GM12878 (cell line): ENCODE measurements around the gene SLFN11. TPM values are rescaled to one million over a fixed set of nuclear protein-coding genes. Genes with fewer than 3 reads are reported as not detected.
A peak's percentile ranks its signal among the peaks of the same experiment; 100 is the strongest.

Experiments used
- ATAC-seq: fragments of 200-7000 bp; cut with Tn5 transposase; 3 replicates; pipeline ENCODE4 v1.9.1; 2020; ENCODE audit warnings: mild to moderate bottlenecking, moderate library complexity
- BruUV-seq: library from RNA; stranded (reverse); fragments of 400-500 nt; replicated peaks from 2 replicates; lab custom pipeline; 2021; lab: Mats Ljungman, UMichigan
- CTCF ChIA-PET: fragments of 300-600 bp; sonication (Branson Sonifier 250); formaldehyde crosslinking; extraction: SDS; loops from one replicate; lab custom pipeline; 2021; ENCODE audit warnings: inconsistent platforms; lab: Yijun Ruan, JAX
- POLR2A ChIA-PET: fragments of 350-600 bp; formaldehyde crosslinking; extraction: SDS; loops from one replicate; lab custom pipeline; 2021; ENCODE audit warnings: inconsistent platforms; lab: Charles Lee
- RAD21 ChIA-PET: fragments of 300-600 bp; sonication (Branson Sonifier 250); formaldehyde crosslinking; loops from one replicate; lab custom pipeline; 2023; ENCODE audit warnings: antibody characterized with exemption; ENCODE audit not compliant: unreplicated experiment; lab: Charles Lee
- SMC1A ChIA-PET: fragments of 300-600 bp; sonication (Branson Sonifier 250); formaldehyde crosslinking; loops from one replicate; lab custom pipeline; 2023; ENCODE audit not compliant: unreplicated experiment, uncharacterized antibody; lab: Charles Lee
- DNase-seq: peaks from one replicate; pipeline ENCODE4 v3.0.0-alpha.2; 2011; ENCODE audit warnings: low read depth, low spot score
- FAIRE-seq: peaks from 3 replicates; lab custom pipeline; 2011; peaks lifted over from hg19 to GRCh38; lab: Jason Lieb, UNC
- H2AFZ ChIP-seq: 2 replicates; pipeline ENCODE4 v1.6.0; 2011; ENCODE audit warnings: low read depth, low read length, control low read depth; ENCODE audit not compliant: control insufficient read depth
- H3K27ac ChIP-seq: 2 replicates; pipeline ENCODE4 v1.5.1; 2011; ENCODE audit warnings: control low read depth; ENCODE audit not compliant: control insufficient read depth, insufficient read depth
- H3K27me3 ChIP-seq, 2 experiments: replicated peaks in 1 of 2; 2 replicates each; pipeline versions ENCODE4 v1.6.0 to v1.6.1; 2011; ENCODE audit warnings: low read length in 1 of 2; ENCODE audit not compliant: control insufficient read depth in 2 of 2, insufficient read depth in 2 of 2
- H3K36me3 ChIP-seq, 2 experiments: 2 replicates each; pipeline ENCODE4 v1.5.1; 2011; ENCODE audit warnings: low read length in 1 of 2; ENCODE audit not compliant: control insufficient read depth in 2 of 2, insufficient read depth in 2 of 2
- H3K4me1 ChIP-seq: 2 replicates; pipeline ENCODE4 v1.6.1; 2011; ENCODE audit warnings: mild to moderate bottlenecking, low read length, moderate library complexity, mixed read lengths; ENCODE audit not compliant: control insufficient read depth, insufficient read depth
- H3K4me2 ChIP-seq: 2 replicates; pipeline ENCODE4 v1.6.0; 2011; ENCODE audit warnings: control low read depth; ENCODE audit not compliant: control insufficient read depth, insufficient read depth
- H3K4me3 ChIP-seq: fragments of 200-600 bp; sonication (generic); 2 replicates; pipeline ENCODE4 v1.5.1; 2016
- H3K79me2 ChIP-seq: 2 replicates; pipeline ENCODE4 v1.6.0; 2011; ENCODE audit warnings: low read length; ENCODE audit not compliant: control insufficient read depth, insufficient read depth
- H3K9ac ChIP-seq: 2 replicates; pipeline ENCODE4 v1.8.0; 2011; ENCODE audit warnings: low read length, control low read depth, mixed read lengths; ENCODE audit not compliant: control insufficient read depth, insufficient read depth
- H3K9me3 ChIP-seq: replicated peaks from 3 replicates; pipeline ENCODE4 v1.5.1; 2011; ENCODE audit warnings: mild to moderate bottlenecking, low read length; ENCODE audit not compliant: control insufficient read depth, insufficient read depth
- H4K20me1 ChIP-seq: 2 replicates; pipeline ENCODE4 v1.6.0; 2011; ENCODE audit not compliant: control insufficient read depth, insufficient read depth
- NRF1 ChIP-seq: conservative IDR thresholded peaks from 2 replicates; pipeline ENCODE4 v1.6.1; 2011; ENCODE audit warnings: mild to moderate bottlenecking, low read depth, low read length, improper control_type of control experiment
- PAX5 ChIP-seq: IDR thresholded peaks from 2 replicates; pipeline ENCODE4 v1.6.1; 2011; ENCODE audit warnings: low read depth, low read length, borderline replicate concordance
- SIX5 ChIP-seq: IDR thresholded peaks from 2 replicates; pipeline ENCODE4 v1.6.1; 2011; ENCODE audit warnings: mild to moderate bottlenecking, low read depth, low read length, moderate library complexity; ENCODE audit not compliant: severe bottlenecking
- SRF ChIP-seq, 2 experiments: IDR thresholded peaks; 2 replicates each; pipeline ENCODE4 v1.6.1; 2011; ENCODE audit warnings: low read depth in 2 of 2, low read length in 2 of 2, mild to moderate bottlenecking in 1 of 2, moderate library complexity in 1 of 2
- WGBS: methylation state at CpG from one replicate; pipeline ENCODE4 v1.1.6; 2016; ENCODE audit warnings: low lambda C conversion rate; ENCODE audit not compliant: insufficient replicate concordance, insufficient coverage; ENCODE audit errors: missing lambda C conversion rate; 5-methylcytosine and 5-hydroxymethylcytosine counted together
- in situ Hi-C: fragments of 300-500 bp; cut with MboI; formaldehyde crosslinking; loops from 9 replicates; pipeline ENCODE4 v1.14.3; 2018; ENCODE audit warnings: mixed read lengths
- intact Hi-C: fragments of 100-400 bp; cut with micrococcal nuclease; formaldehyde crosslinking; loops from one replicate; pipeline ENCODE4 v1.14.2; 2022; ENCODE audit not compliant: unreplicated experiment
- polyA plus RNA-seq, 11 experiments: library from polyadenylated mRNA; depleted of rRNA in 4 of 11; unstranded in 6 of 11; stranded (reverse) in 5 of 11; fragments of >200 nt; fragmentation: Nextera tagmentation in 4 of 11; fragmentation: Illumina TruSeq in 1 of 11; extraction: Ambion mirVana in 4 of 11; extraction: Trizol in 1 of 11; gene quantifications; 1 replicate in 1 of 11; 2 replicates in 10 of 11; pipeline versions ENCODE4 v1.2.1 to v1.2.3, GENCODE V29; 2011 to 2016; ENCODE audit warnings: inconsistent platforms in 2 of 11, missing spikeins in 2 of 11, low read depth in 1 of 11
- total RNA-seq, 4 experiments: library from RNA; depleted of rRNA in 3 of 4; stranded (reverse); fragments of >200 nt in 3 of 4; fragmentation: Illumina TruSeq in 1 of 4; extraction: Trizol in 1 of 4; gene quantifications; 2 replicates each; pipeline versions ENCODE4 v1.2.1 to v1.2.3, GENCODE V29; 2013 to 2021
- TF ChIP-seq, protein P1 (sequence below): IDR thresholded peaks from 2 replicates; pipeline ENCODE4 v1.6.1; 2011; ENCODE audit warnings: low read depth, low read length, improper control_type of control experiment, borderline replicate concordance
- TF ChIP-seq, protein P2 (sequence below), 3 experiments: IDR thresholded peaks in 2 of 3; conservative IDR thresholded peaks in 1 of 3; 2 replicates each; pipeline ENCODE4 v1.5.1; 2011; ENCODE audit warnings: low read depth in 3 of 3, low read length in 3 of 3, mild to moderate bottlenecking in 3 of 3, control low read depth in 2 of 3, moderate library complexity in 2 of 3, inconsistent platforms in 1 of 3, mixed read lengths in 1 of 3; ENCODE audit not compliant: control insufficient read depth in 2 of 3, insufficient read depth in 1 of 3; ENCODE audit errors: extremely low read depth in 1 of 3

SLFN11 gene
- total and polyA plus RNA-seq, 10 of the 15 experiments (the other 5 are each of a cell fraction or from before 2014, with no cell fraction given), result 2.1 to 38.9 (median 30.6) TPM

DNA sequence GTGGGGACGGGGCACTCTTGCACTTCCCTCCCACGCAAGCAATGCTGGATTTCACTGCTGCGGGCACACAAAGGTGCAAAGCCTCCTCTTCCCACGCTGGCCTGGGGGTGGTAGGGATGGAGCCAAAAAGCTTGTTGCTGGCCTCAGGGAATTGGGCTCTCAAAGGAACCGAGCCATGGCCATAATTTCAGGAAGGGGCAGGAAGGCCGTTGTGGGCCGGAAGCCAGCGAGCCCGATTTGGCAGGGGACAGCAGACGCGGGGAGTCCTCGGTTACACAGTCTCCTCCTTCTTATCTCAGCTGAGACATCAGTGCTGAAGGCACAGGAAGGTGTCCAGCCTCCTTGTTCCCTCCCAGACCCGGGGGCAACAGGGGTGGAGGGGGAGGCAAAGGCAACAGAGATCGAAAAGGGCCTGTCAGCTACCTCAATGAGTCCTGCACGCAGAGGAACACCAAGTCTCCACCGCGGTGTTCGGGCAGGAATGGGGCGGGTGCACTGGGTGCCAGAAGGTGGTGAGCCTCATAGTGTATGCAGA is 59.5 kb downstream of the SLFN11 start:
- ChIA-PET RAD21 (interaction anchor here (0.9 to 5.9 kb wide), 8 partner anchors 36 to 223 kb away, joined by 3 to 171 read pairs (median 8); partner anchors contain the start of genes SLFN11, SLFN12, SLFN12L and SLFN13), CTCF (interaction anchor here (0.7 to 6.7 kb wide), 18 partner anchors 14 to 760 kb away, joined by 3 to 321 read pairs (median 4); partner anchors contain the start of genes SLFN12L and SLFN5), SMC1A (interaction anchor here (0.7 to 9.1 kb wide), 15 partner anchors 13 to 300 kb away, joined by 3 to 251 read pairs (median 4); partner anchors contain the start of genes SLFN11, SLFN12L and SLFN13), POLR2A (interaction anchor here (0.6 to 1.0 kb wide), 2 partner anchors 149 to 221 kb away, joined by 3 read pairs; no protein-coding TSS in a partner anchor)
- Histone ChIP-seq H3K4me1 (peaks cover 9% of the 10 kb centered on the region), H3K36me3 (no peaks in the 10 kb centered on the region), H3K4me3 (peak overlapping the region; percentile 52; the same call in 1 of the 2 replicates), H3K9ac (no peak overlapping the region), H3K9me3 (no peaks in the 10 kb centered on the region), H3K4me2 (peak overlapping the region; percentile 72), H2AFZ (no peak overlapping the region; the same call in 1 of the 2 replicates), H4K20me1 (no peaks in the 10 kb centered on the region), H3K27ac (no peak overlapping the region), H3K79me2 (no peaks in the 10 kb centered on the region), H3K27me3 (no peaks in the 10 kb centered on the region)
- ATAC-seq (no peak), DNase-seq (no peak), FAIRE-seq (no peak)
- no TSS peak for BruUV-seq
- in situ Hi-C loops (loop anchor here (5.0 kb wide), 2 partner anchors 223 to 433 kb away; partner anchors contain the start of gene SLFN12L), intact Hi-C loops (loop anchor here (2.0 kb wide), 1 partner anchor 135 kb away; the partner anchor contains the start of gene SLFN13)
- TF ChIP-seq, protein P1, sequence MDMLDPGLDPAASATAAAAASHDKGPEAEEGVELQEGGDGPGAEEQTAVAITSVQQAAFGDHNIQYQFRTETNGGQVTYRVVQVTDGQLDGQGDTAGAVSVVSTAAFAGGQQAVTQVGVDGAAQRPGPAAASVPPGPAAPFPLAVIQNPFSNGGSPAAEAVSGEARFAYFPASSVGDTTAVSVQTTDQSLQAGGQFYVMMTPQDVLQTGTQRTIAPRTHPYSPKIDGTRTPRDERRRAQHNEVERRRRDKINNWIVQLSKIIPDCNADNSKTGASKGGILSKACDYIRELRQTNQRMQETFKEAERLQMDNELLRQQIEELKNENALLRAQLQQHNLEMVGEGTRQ, result no peak
- TF ChIP-seq SIX5 (no peak), SRF (IDR thresholded peaks at IDR 0.05; ENCODE audit: low read depth in 2 of 2, low read length in 2 of 2) (0 out of 4 replicates have a peak, but pooled peaks of 1 of the 2 experiments have one; percentile 69), NRF1 (no peak), PAX5 (no peak)
- TF ChIP-seq, protein P2, sequence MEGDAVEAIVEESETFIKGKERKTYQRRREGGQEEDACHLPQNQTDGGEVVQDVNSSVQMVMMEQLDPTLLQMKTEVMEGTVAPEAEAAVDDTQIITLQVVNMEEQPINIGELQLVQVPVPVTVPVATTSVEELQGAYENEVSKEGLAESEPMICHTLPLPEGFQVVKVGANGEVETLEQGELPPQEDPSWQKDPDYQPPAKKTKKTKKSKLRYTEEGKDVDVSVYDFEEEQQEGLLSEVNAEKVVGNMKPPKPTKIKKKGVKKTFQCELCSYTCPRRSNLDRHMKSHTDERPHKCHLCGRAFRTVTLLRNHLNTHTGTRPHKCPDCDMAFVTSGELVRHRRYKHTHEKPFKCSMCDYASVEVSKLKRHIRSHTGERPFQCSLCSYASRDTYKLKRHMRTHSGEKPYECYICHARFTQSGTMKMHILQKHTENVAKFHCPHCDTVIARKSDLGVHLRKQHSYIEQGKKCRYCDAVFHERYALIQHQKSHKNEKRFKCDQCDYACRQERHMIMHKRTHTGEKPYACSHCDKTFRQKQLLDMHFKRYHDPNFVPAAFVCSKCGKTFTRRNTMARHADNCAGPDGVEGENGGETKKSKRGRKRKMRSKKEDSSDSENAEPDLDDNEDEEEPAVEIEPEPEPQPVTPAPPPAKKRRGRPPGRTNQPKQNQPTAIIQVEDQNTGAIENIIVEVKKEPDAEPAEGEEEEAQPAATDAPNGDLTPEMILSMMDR (IDR thresholded peaks at IDR 0.05 in 2 of 3, conservative IDR thresholded peaks at IDR 0.05 in 1 of 3; ENCODE audit: control insufficient read depth in 2 of 3, extremely low read depth in 1 of 3, insufficient read depth in 1 of 3, low read depth in 3 of 3, low read length in 3 of 3), result no peak
- 51% methylated on average over 19 of the region's 19 CpGs for WGBS
